ENCODE data around the gene PPP1R3E.
"Not testable (repeated sequence)": the region's sequence is repeated elsewhere in the genome, so short reads cannot be mapped to it uniquely, and the experiment has no call there.

Gene PPP1R3E

DNA sequence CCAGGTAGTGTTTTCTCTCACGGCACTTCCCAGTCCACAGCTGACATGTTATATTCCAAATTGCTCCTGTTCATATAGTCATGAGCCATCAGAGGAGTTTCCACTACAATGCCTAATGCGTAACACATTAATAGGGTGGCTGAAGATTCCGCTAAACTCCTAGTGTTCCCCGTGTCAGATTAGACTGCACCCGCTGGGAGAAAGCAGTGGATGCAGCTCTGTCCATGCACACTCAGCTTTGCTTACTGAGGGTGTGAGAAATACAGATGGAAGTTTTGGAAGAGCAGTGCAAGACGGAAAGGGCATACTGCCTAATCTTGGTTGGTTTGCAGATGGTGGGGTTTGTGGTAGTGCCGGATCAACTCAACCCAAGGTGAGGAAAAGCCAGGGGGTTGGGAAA, 5.6 kb downstream of the PPP1R3E start:
- no peak for DNase-seq

DNA sequence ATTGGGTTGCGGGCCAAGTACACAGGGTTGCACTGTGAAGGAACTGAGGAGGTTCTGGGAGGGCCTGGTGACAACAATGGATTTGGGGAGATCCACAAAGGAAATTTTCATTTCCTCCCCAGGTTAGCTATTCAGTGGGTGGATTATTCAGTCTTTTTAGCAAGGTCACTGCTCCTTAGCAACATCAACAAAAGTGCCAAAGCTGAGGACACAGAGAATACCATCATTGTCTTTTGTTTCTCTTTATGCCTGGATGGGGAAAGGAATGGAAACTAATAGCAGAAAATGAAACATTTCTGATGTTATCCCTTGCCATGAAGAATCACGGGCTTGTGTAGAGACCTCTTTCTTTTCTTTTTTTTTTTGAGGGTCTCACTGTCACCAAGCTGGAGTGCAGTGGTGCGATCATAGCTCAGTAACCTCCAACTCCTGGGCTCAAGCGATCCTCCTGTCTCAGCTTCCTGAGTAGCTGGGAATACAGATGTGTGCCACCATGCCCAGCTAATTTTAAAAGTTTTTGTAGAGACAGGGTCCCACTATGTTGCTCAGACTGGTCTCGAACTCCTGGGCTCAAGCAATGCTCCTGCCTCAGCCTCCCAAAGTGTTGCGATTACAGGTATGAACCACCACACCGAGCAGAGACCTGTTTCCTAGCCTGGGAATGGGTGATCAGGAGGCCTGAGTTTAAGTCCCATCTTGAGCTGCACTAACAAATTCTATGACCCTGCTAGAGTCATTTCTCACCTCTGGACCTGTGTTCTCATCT, 6.5 kb downstream of the PPP1R3E start:
- no peak for DNase-seq

DNA sequence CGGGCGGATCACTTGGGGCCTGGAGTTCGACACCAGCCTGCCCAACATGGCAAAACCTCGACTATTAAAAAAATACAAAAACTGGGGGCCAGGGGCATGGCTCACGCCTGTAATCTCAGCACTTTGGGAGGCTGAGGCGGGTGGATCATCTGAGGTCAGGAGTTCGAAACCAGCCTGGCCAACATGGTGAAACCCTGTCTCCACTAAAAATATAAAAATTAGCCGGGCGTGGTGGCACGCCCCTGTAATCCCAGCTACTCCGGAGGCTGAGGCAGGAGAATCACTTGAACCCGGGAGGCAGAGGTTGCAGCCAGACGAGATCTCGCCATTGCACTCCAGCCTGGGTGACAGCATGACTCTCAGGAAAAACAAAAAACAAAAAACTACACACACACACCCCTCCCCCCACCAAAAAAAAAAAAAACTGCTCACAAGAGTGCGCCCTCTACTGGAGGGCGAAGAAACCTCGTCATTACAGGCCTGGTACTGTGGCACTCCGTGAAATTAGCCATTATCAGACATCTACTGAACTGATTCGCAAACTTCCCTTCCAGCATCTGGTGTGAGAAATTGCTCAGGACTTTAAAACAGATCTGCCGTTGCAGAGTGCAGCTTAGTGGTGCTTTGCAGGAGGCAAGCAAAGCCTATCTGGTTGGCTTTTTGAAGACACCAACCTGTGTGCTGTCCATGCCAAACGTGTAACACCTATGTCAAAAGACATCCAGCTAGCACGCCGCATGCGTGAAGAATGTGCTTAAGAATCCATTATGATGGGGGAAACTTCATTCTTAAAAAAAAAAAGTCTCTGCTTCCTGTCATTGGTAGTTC, 7.7 kb downstream of the PPP1R3E start:
- DNase-seq = peak; percentile 76

DNA sequence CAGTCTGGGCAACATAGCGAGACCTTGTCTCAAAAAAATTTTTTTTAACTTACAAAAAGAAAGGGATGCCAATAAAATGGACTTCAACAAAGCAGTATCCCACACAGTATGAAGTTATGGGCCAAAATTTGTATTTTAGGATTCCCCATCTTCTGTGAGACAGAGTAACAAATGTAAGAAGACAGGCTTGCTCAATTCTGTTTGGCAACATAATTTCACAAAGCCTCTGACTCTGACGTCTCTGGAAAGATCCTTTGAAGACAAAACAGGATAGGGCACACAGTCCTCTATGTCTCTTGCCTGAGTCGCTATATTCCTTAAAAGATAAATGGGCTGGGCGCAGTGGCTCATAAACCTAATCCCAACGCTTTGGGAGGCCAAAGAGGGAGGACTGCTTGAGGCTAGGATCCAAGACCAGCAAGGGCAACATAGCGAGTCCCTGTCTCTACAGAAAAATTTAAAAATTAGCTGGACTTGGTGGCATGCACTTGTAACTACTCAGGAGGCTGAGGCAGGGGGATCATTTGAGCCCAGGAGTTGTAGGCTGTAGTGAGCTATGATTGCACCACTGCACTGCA, 15.7 kb downstream of the PPP1R3E start:
- no peak for DNase-seq

DNA sequence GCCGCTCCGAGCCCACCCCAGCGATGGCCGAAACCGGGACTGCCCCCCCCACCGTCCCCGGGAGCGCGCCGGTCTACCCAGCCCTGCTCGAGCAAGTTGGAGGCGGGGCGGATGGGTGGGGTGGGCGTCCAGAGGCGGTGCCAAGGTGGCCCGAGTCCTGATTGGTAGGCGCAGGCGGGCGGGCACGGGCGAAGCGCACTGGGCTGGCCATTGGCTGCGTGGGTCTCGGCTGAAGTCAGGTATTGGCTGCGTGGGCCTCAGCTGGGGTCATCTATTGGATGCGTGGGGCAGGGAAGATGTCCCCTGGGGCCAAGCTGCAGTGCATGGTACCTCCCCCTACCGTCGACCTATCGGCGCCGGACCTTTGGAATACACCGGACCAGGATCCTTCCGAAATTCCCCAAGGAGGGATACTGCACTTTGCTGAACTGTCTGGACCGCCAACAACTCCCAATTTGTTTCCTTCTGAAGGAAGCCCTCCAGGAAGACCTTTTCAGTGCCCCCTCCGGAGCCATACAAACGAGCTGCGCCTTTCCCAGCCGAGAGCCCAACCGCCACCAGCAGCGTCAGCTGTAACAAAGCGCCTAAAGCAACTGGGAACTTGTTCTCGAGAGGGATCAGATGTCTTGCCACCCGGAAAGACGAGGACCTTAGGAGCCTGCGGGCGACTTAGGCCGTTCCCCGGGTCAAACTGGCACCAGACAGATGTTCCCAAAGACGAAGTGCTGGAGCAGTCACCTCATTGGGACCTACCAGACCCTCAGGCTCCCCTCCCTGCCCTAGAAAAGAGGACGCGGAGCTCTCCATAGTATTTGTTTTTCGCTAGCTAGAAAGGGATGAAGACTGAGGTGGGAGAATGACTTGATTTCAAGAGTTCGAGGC, 16.4 kb downstream of the PPP1R3E start, which contains the start of gene HOMEZ:
HOMEZ (minus strand) TSS at position 113 of the 882 bp plus-strand sequence. CDS start 180 bp downstream, outside the sequence.
- DNase-seq = peak; percentile 99

DNA sequence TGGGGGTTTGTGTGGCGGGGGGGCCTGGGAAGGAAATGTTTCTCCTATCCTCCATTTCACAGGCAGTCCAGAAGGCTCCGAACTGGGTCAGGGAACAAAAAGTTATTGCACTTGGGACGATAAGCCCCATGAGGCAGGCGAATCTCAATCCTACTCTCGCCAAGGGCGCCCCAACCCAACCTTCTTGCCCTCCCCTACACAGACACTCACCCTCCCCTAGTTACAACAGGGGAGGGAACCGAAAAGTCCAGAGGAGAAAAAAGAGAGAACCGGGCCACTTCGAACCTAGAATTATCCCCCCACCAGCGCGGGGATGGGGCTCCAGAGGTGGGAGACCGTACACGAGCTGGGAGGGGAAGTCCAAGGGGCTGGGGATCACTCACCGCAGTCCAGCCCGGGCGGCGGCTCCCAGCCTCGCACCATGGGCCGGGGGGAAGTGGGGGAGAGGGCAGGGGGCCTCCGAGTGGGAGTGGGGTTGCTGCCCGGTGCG, 17.1 kb downstream of the PPP1R3E start:
- no peak for DNase-seq

- no peak for DNase-seq
Observed at GRCh38 chr14:23284654-23285529, 17.8 kb downstream of the PPP1R3E start.

GRCh38 chr14:23281247-23281646, 21.4 kb downstream of the PPP1R3E start:
- no peak for DNase-seq

GRCh38 chr14:23277928-23278327, 24.7 kb downstream of the PPP1R3E start:
- DNase-seq = not testable (repeated sequence)

DNA sequence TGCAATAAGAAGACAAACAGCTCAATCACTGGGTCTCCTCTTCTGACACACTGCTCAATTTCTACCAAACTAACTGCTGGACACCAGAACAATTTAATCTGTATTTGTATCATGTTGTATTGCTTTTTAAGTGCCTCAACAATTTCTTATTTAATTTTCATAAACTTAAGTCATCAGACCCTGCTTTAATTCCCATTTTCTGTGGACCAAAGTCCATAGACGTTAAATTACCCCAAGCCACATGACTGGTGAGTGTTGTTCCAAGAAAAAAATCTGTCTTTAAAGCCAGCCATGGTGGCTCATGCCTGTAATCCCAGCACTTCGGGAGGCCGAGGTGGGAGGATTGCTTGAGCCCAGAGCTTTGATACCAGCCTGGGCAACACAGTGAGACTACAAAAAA, 25.5 kb downstream of the PPP1R3E start:
- DNase-seq = no peak

GRCh38 chr14:23275412-23275811, 27.2 kb downstream of the PPP1R3E start:
- DNase-seq = no peak

DNA sequence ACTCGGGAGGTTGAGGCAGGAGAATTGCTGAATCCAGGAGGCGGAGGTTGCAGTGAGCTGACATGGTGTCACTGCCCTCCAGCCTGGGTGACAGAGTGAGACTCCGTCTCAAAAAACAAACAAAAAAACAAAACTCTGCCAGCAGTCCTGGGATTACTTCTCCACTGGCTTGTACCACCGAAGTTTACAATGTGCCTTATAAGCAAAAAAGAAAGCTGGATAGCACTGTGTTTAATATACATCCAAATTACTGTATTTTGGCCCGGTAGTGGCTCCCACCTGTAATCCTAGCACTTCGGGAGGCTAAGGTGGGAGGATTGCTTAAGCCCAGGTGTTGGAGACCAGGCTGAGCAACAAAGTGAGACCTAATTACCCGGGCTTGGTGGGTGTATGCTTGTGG, 33.5 kb downstream of the PPP1R3E start:
- DNase-seq = no peak

DNA sequence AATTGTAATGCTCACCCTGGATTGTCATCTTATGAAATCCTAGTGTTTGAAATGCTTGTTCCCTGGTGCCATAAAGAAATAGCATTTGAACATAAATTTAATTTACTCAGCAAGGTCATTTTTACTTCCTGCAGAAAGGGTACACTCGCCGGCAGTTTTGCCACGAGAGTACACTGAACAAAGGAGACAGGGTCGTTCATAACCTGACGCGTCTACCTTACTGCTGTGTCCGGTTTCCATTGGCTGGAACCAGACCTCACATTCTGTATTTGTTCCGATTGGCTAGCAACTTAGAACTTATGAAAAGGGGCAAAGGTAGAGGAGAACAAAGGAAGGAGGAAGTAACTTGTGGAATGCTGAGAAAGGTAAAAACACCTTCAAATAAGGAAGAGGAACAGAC, 41.8 kb downstream of the PPP1R3E start:
- not testable (repeated sequence) for DNase-seq

GRCh38 chr14:23259426-23259825, 43.2 kb downstream of the PPP1R3E start:
- DNase-seq = no peak

GRCh38 chr14:23258256-23258655, 44.4 kb downstream of the PPP1R3E start:
- DNase-seq = no peak

DNA sequence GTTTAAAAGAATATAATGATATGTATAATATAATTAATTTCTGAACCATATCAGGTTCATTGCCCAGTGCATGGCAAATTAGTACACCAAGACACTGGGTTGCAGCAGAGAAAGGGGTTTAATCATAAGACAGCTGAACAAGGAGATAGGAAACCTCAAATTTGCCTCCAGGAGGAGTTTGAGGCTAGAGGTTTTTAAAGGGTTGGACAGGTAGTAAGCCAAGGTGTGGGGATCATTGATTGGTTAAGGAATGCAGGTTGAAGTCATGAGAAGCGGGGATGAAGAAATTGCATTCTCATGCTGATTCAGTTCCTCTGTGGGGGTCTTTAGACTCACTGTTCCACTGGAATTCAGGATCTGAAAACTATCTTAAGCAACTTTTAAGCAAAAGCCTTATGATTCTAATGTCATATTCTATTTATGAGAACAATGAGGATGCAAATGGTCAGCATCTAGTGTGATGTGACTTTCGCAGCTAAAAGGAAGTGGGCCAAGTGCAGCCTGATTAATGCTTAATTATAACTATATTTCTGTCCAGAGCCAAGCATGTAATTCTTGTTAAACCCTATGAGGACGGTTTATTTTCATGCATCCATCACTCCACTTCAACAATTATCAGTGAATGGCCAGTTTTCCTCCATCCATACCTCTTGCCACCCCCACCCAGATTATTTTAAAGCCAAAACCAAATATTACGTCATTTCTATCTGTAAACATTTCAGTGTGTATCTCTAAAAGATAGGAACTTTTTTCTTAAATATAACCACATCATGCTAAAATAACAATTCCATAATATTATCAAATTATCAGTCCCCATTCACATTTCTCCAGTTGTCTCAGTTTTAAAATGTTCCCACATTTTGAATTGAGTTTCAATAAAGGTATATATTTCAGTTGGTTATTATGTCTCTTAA, 50.0 kb downstream of the PPP1R3E start:
- DNase-seq = no peak

GRCh38 chr14:23252006-23252405, 50.7 kb downstream of the PPP1R3E start:
- DNase-seq = no peak

DNA sequence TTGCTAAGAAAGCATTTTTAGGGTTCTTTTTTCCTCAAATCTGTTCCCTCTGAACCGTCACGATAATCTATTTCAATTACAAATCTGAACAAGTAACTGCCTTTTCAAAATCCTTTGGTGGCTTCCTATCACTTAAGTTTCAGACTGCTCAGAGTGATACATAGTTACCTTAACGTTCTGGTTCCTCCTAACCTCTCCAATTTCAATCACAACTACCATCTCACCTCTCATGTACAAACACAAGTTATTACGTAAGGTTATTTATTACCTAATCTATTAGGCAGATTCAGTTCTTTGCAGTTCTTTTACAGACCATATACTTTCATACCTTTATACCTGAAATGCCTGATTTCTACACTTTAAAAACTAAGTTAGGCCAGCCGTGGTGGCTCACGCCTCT, 52.8 kb downstream of the PPP1R3E start:
- no peak for DNase-seq

- no peak for DNase-seq
Observed at GRCh38 chr14:23248601-23249000, 54.1 kb downstream of the PPP1R3E start.
